NCI-H1694 (cell line): ENCODE data around the gene HIC1.

Experiments
- DNase-seq: peaks from one replicate; lab custom pipeline; 2025; lab: John Stamatoyannopoulos, UW

The HIC1 gene

GRCh38 chr17:2044263-2044894 is 10.5 kb upstream of the HIC1 start:
- no peak for DNase-seq

- no peak for DNase-seq
Observed at GRCh38 chr17:2047590-2047989, 7.3 kb upstream of the HIC1 start.

- DNase-seq = no peak
Observed at GRCh38 chr17:2048805-2049204, 6.1 kb upstream of the HIC1 start.

GRCh38 chr17:2049333-2050299 is 5.3 kb upstream of the HIC1 start:
- DNase-seq = no peak

GRCh38 chr17:2050300-2051060 is 4.4 kb upstream of the HIC1 start:
- peak; percentile 27 for DNase-seq

GRCh38 chr17:2051061-2051932 is 3.6 kb upstream of the HIC1 start:
- no peak for DNase-seq

- DNase-seq = no peak
Observed at GRCh38 chr17:2051933-2052559, 2.9 kb upstream of the HIC1 start.

GRCh38 chr17:2053380-2054261 is 1.3 kb upstream of the HIC1 start:
- peak; percentile 52 for DNase-seq

- DNase-seq = no peak
Observed at GRCh38 chr17:2054262-2054511, 716 bp upstream of the HIC1 start.

- no peak for DNase-seq
Observed at GRCh38 chr17:2055292-2056205, 646 bp downstream of the HIC1 start.

- no peak for DNase-seq
Observed at GRCh38 chr17:2056206-2057174, 1.6 kb downstream of the HIC1 start.

GRCh38 chr17:2057175-2057759 is 2.4 kb downstream of the HIC1 start:
- no peak for DNase-seq

- DNase-seq = no peak
Observed at GRCh38 chr17:2057760-2058585, 3.1 kb downstream of the HIC1 start.

- no peak for DNase-seq
Observed at GRCh38 chr17:2058586-2059546, 4.0 kb downstream of the HIC1 start.

GRCh38 chr17:2059547-2060384 is 4.9 kb downstream of the HIC1 start:
- DNase-seq = no peak
